ENCODE measurements around the gene KCNH4. TPM values are rescaled to one million over a fixed set of nuclear protein-coding genes. Genes with fewer than 3 reads are reported as not detected.

KCNH4 gene
- total and polyA plus RNA-seq, 2 of the 13 experiments (the other 11 are each of a cell fraction or from before 2014, with no cell fraction given) = 0.01 to 0.09 TPM

DNA sequence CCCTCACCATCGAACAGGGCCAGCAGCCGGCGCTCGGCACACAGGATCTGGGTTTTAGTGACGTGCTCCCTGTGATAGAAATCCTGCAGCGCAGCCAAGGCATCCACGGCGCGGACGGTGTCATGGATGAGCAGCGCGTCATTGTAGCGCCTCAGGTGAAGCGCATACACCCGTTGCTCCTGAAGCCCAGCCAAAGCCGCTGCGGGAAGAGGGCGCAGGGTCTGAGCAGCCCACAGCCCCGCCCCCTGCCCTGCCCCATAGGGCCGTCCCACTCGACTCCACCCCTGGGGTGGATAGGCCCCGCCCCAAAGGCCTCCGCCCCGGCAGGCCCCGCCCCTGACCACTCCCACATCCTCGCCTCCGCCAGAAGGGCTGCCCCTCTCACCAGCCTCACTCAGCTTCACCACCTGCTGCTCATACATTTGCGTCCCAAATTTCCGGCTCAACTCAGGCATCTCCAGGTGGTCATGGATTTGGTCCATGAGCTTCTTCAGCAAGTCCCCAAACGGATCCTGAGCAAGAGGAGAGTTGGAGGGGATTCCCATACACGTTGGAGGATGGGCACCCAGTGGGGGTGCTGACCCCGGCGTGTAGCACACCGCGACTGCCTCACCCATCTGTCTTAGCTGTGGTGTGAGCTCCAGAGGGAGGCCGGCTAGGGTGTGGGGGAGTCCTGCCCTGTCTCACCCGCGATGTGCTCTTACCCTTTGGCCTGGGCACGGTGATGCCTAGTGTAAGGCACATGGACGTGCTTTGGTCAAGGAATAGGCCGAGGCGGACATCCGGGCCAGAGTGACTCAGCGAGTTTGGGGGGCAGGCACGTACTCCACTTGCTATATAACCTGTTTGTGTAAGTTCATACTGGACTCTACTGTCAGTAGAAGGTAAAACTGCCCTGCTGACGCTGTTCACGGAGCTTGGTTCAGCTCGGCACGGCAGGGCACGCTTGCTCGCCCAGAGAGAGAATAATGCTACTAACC is 73.1 kb downstream of the KCNH4 start (continued):
- TF ChIP-seq ZNF883 (CRISPR knock-in tag; IDR thresholded peaks at IDR 0.05; ENCODE audit: not compliant biosample characterization) (no peak), ZNF549 (CRISPR knock-in tag; IDR thresholded peaks at IDR 0.05) (no peak), GABPA (IDR thresholded peaks at IDR 0.05; ENCODE audit: low read depth, low read length) (no peak), GABPA (CRISPR knock-in tag; IDR thresholded peaks at IDR 0.05; ENCODE audit: low read depth) (peak; percentile 50; the same call in 1 of the 2 replicates), RAD51 (IDR thresholded peaks at IDR 0.05; ENCODE audit: borderline replicate concordance) (no peak), NONO (IDR thresholded peaks at IDR 0.05) (no peak), NONO (CRISPR knock-in tag; conservative IDR thresholded peaks at IDR 0.05) (no peak), ZNF788 (CRISPR knock-in tag; IDR thresholded peaks at IDR 0.05; ENCODE audit: borderline replicate concordance) (no peak), EHMT2 (IDR thresholded peaks at IDR 0.05; ENCODE audit: borderline replicate concordance, low read depth, low read length) (no peak), ZFP82 (CRISPR knock-in tag; IDR thresholded peaks at IDR 0.05; ENCODE audit: borderline replicate concordance) (no peak), MAFK (conservative IDR thresholded peaks at IDR 0.05 in 1 of 2, IDR thresholded peaks at IDR 0.05 in 1 of 2; ENCODE audit: low read length in 2 of 2) (0 out of 4 replicates have a peak, but pooled peaks of 1 of the 2 experiments have one; percentile 15), ZNF7 (CRISPR knock-in tag; IDR thresholded peaks at IDR 0.05) (no peak), NPAS2 (CRISPR knock-in tag; IDR thresholded peaks at IDR 0.05; ENCODE audit: borderline replicate concordance) (no peak), ZNF570 (CRISPR knock-in tag; IDR thresholded peaks at IDR 0.05; ENCODE audit: borderline replicate concordance) (no peak), NFE2L1 (CRISPR knock-in tag; IDR thresholded peaks at IDR 0.05; ENCODE audit: borderline replicate concordance) (0 out of 2 replicates have a peak, but pooled peaks have one; percentile 45), ZNF761 (CRISPR knock-in tag; conservative IDR thresholded peaks at IDR 0.05) (no peak), HNRNPK (IDR thresholded peaks at IDR 0.05; ENCODE audit: low read depth, low read length, poor library complexity, severe bottlenecking) (no peak), RFX5 (IDR thresholded peaks at IDR 0.05; ENCODE audit: low read depth, low read length) (no peak), ZFP62 (CRISPR knock-in tag; IDR thresholded peaks at IDR 0.05) (no peak), KDM5A (IDR thresholded peaks at IDR 0.05; ENCODE audit: borderline replicate concordance, low read length) (no peak), ZBTB38 (CRISPR knock-in tag; IDR thresholded peaks at IDR 0.05) (peak; percentile 79), GTF2F1 (IDR thresholded peaks at IDR 0.05; ENCODE audit: low read length) (no peak), CCDC6 (CRISPR knock-in tag; IDR thresholded peaks at IDR 0.05) (no peak), CREM (IDR thresholded peaks at IDR 0.05) (no peak), CREM (CRISPR knock-in tag; IDR thresholded peaks at IDR 0.05) (no peak)
- TF ChIP-seq, protein P1, sequence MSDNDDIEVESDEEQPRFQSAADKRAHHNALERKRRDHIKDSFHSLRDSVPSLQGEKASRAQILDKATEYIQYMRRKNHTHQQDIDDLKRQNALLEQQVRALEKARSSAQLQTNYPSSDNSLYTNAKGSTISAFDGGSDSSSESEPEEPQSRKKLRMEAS (IDR thresholded peaks at IDR 0.05) = peak; percentile 49; the same call in 1 of the 2 replicates
- TF ChIP-seq, protein P2, sequence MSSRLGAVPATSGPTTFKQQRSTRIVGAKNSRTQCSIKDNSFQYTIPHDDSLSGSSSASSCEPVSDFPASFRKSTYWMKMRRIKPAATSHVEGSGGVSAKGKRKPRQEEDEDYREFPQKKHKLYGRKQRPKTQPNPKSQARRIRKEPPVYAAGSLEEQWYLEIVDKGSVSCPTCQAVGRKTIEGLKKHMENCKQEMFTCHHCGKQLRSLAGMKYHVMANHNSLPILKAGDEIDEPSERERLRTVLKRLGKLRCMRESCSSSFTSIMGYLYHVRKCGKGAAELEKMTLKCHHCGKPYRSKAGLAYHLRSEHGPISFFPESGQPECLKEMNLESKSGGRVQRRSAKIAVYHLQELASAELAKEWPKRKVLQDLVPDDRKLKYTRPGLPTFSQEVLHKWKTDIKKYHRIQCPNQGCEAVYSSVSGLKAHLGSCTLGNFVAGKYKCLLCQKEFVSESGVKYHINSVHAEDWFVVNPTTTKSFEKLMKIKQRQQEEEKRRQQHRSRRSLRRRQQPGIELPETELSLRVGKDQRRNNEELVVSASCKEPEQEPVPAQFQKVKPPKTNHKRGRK (CRISPR knock-in tag; IDR thresholded peaks at IDR 0.05) = no peak
- TF ChIP-seq, protein P3, sequence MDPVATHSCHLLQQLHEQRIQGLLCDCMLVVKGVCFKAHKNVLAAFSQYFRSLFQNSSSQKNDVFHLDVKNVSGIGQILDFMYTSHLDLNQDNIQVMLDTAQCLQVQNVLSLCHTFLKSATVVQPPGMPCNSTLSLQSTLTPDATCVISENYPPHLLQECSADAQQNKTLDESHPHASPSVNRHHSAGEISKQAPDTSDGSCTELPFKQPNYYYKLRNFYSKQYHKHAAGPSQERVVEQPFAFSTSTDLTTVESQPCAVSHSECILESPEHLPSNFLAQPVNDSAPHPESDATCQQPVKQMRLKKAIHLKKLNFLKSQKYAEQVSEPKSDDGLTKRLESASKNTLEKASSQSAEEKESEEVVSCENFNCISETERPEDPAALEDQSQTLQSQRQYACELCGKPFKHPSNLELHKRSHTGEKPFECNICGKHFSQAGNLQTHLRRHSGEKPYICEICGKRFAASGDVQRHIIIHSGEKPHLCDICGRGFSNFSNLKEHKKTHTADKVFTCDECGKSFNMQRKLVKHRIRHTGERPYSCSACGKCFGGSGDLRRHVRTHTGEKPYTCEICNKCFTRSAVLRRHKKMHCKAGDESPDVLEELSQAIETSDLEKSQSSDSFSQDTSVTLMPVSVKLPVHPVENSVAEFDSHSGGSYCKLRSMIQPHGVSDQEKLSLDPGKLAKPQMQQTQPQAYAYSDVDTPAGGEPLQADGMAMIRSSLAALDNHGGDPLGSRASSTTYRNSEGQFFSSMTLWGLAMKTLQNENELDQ (CRISPR knock-in tag; IDR thresholded peaks at IDR 0.05; ENCODE audit: borderline replicate concordance) = no peak

Data from HepG2 (cell line).